NCI-H1417 (cell line): ENCODE results near the gene IKZF3.
A peak's percentile ranks its signal among the peaks of the same experiment; 100 is the strongest.
"Not testable (repeated sequence)": the region's sequence is repeated elsewhere in the genome, so short reads cannot be mapped to it uniquely, and the experiment has no call there.

ENCODE experiments used
- DNase-seq, 3 experiments: peaks; one replicate each; lab custom pipeline; 2025; lab: John Stamatoyannopoulos, UW

IKZF3 gene

GRCh38 chr17:39739885-39740356, 124.2 kb downstream of the IKZF3 start:
- peak in 1 of 3 experiments; percentile 77 for DNase-seq

GRCh38 chr17:39738983-39739884, 124.9 kb downstream of the IKZF3 start:
- DNase-seq = peak; percentile 65 to 90 (median 88)

- DNase-seq = peak; percentile 49 to 79 (median 79)
Measured at GRCh38 chr17:39738568-39738901, 125.6 kb downstream of the IKZF3 start.

GRCh38 chr17:39737760-39738567, 126.1 kb downstream of the IKZF3 start, which contains the start of gene GRB7:
Gene GRB7, plus strand, starts transcription at chr17:39737938. Its CDS starts 4,364 bp downstream, at chr17:39742302.
- peak; percentile 75 to 89 (median 87) for DNase-seq

GRCh38 chr17:39737206-39737759, 126.8 kb downstream of the IKZF3 start:
- no peak for DNase-seq

GRCh38 chr17:39736319-39737165, 127.6 kb downstream of the IKZF3 start:
- peak in 1 of 3 experiments; percentile 48 for DNase-seq

GRCh38 chr17:39735882-39736281, 128.2 kb downstream of the IKZF3 start:
- DNase-seq = no peak

GRCh38 chr17:39732586-39732985, 131.5 kb downstream of the IKZF3 start:
- no peak for DNase-seq

- peak; percentile 87 to 91 (median 89) for DNase-seq
Measured at GRCh38 chr17:39730095-39730921, 133.8 kb downstream of the IKZF3 start, which contains the start of gene MIEN1. Gene MIEN1, minus strand, starts transcription at chr17:39730532. Its CDS starts 37 bp downstream, at chr17:39730495.

- DNase-seq = no peak
Measured at GRCh38 chr17:39729280-39729851, 134.7 kb downstream of the IKZF3 start.

GRCh38 chr17:39727556-39727955, 136.6 kb downstream of the IKZF3 start:
- DNase-seq = no peak

- DNase-seq = no peak
Measured at GRCh38 chr17:39726617-39727016, 137.5 kb downstream of the IKZF3 start.

GRCh38 chr17:39725923-39726322, 138.2 kb downstream of the IKZF3 start:
- not testable (repeated sequence) for DNase-seq

GRCh38 chr17:39724731-39725130, 139.4 kb downstream of the IKZF3 start:
- no peak for DNase-seq

GRCh38 chr17:39722965-39723848, 140.9 kb downstream of the IKZF3 start:
- DNase-seq = no peak

GRCh38 chr17:39722104-39722503, 142.0 kb downstream of the IKZF3 start:
- DNase-seq = no peak

- DNase-seq = no peak
Measured at GRCh38 chr17:39719563-39720355, 144.4 kb downstream of the IKZF3 start.

- DNase-seq = no peak
Measured at GRCh38 chr17:39717660-39718059, 146.5 kb downstream of the IKZF3 start.
